Subcutaneous preadipocyte (primary cell): ENCODE data around the gene DDX41. TPM values are rescaled to one million over a fixed set of nuclear protein-coding genes. Genes with fewer than 3 reads are reported as not detected.

Experiments
- total RNA-seq: library from RNA; depleted of rRNA; stranded (reverse); fragments of >200 nt; gene quantifications from 2 replicates; pipeline ENCODE4 v1.2.3, GENCODE V29; 2012

DDX41 gene
- 55.5 and 90.4 TPM in 2 replicates for total RNA-seq

DNA sequence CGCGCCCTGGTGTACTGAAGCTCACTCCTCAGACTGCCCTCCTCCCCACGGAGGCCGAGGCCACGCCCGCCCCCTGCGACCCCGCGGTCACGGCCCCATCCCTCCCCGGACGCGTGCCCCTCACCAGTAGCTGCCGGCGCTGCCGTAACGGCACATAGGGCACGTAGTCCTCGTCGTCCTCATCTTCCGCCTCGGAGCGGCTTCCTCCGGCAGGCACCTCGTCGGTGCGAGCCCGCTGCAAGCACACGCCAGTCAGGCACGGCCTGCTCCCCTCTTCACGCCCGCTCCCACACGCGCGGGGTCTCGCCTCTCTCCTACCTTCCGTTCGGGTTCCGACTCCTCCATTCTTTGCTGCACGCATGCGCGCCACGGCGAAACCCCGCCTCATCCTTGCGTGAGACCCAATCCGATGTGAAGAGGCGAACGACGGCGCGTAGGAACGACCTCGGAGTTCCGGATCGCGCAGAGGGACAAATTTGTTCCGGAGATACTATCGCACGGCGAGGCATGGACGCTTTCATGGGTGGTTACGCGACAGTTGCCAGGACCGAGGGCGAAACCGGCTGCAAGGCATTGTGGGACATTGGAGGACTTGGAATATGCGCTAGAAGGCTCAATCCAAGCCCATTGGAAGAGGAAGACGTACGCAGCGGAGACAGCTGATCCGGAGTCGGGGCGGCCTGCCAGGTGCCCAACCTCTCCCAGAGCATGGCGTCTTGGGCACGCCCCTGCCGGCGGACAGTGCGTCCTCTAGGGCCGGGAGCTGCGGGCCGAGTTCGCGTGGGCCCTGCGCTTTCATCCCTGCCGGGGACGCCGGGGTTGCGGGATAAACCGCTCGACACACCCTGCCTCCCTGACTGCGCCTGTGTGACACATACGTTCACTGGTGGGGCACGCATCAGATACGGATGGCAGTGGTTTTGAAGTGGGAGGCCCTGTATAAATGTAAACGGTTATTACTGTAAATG lies at the start of gene DDX41:
TSS of gene DDX41 (minus strand) at position 361 of the 968 bp plus-strand sequence. CDS start at position 345, 16 bp downstream.

DNA sequence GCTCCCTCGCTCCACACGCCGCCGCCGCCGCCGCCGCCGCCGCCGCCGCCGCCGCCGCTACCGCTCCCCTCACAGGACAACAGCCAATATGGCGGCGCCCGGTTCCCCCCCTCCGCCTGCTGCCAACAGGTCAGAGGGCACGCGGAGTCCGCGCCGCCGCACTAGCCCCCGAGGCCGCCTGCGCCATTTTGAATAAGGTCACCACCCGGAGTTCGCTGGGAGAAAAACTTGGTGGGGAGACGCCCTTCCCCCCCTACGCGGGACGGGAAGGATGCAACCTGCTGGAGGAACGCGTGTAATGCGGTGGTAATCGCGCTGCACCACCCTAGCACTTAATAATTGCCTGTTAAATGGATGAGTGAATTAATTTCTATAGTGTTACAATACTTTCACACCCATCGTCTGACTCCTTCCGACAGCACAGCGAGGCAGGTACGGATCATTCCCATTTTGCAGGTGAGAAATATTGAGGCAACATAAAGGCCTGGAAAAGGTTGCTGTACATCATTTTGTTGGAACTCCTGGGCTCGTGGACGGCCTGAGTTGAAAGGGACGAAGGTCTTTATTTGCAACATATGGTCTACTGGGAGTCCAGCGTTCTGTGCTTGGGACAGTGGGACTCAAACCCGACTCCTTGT lies 37.8 kb upstream of the DDX41 start, which contains the start of gene FAM193B:
TSS of gene FAM193B (minus strand) at position 90 of the 638 bp plus-strand sequence. CDS start 105 bp downstream, outside the sequence.

DNA sequence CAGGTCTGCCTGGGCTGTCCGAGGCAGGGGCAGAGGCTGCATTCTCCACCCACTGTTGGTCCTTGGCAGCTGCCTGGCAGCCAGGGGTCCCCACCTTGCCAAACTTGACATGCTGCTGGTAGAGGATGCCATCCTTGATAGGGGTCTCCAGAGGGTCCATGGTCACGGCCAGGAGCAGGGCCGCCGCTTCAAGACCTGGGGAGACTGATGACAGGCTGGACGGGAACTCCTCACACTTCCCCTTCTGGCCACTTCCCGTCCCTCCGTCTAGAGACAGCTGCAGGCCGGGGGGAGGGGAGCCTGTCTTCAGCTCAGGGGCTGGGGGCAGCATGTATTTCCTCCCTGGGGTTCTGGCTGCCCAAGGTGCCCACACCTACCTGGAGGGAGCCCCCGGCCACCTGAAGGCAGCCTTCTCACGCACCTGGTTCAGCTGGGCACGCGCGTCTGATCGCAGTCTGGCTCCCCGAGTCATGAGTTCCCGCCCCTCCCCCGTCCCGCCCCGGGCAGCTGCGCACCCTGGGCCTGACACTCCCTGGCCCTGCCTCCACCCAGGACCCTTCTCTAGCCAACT lies 7.3 kb downstream of the DDX41 start, which contains the start of gene DOK3:
TSS of gene DOK3 (minus strand) at position 446 of the 571 bp plus-strand sequence. CDS start at position 160, 286 bp downstream.

DNA sequence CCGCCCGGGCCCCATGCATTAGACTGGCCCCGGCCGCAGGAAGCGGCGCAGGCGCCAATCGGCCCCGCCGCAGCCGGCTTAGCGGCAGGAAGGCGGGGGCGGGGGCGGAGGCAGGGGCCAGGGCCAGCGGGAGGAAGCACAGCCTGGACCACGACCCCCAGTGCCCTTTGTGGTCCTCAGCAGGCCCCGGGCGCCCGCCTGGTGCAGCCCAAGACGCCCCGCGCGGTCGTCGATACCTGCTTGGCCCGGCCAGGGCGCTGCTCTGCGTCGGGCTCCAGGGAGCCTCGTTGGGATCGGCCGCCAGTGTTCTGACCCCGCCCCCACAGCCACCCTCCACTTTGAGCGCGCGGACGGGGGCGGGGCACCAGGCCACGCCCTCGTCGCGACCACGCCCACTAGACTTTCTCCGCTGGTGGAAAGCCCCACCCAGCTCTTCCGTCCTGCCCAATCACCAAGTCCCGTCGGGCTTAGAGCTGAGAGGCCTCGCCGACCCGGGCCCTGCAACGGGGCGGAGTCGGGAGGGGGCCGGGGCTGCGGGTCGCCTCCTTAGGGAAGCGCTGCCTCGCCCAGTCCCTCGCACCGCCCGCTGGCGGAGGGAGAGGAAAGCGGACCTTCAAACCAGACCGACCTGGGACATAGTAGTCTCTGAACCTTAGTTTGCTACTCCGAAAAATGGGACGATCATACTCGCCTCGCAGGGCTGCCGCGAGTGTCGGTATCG lies 19.3 kb downstream of the DDX41 start, which contains the start of gene PDLIM7:
TSS of gene PDLIM7 (minus strand) at position 313 of the 721 bp plus-strand sequence. CDS start 1,092 bp downstream, outside the sequence.

DNA sequence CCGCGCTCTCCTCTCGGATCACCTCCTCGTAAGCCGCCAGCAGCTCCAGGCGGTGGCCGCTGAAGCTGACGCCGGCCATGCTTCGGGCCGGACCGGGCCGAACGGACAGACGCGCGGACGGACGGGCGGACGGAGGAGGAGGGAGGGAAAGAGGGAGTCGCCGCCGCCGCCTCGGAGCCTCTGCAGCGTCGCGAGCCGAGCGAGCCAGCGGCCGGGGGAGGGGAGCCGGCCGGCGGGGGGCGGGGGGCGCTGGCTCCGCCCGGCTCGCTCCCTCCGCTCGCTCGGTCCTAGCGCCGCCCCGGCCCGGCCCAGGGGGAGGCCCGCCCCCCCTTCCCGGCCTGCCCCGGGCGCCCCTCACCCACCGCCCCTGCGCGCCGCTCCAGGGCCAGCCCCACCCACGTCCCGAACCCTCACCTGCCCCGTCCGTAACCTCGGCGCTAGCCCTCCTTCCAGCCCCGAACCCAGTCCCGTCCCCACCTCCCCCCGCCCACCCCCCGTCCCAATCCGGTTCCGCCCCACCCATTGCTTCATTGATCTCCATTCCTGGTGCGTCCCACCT lies 43.2 kb downstream of the DDX41 start, which contains the start of gene DBN1:
TSS of gene DBN1 (minus strand) at position 192 of the 559 bp plus-strand sequence. CDS start at position 79, 113 bp downstream.

Other genes with a start within 250 kb of the DDX41 start
- gene RAB24, start 213.2 kb downstream of the DDX41 start, total RNA-seq: 9.9 and 11.9 TPM in 2 replicates
- gene PRELID1, start 213.2 kb downstream of the DDX41 start, total RNA-seq: 115 and 123 TPM in 2 replicates
- gene MXD3, start 205.1 kb downstream of the DDX41 start, total RNA-seq: 8.8 and 15.4 TPM in 2 replicates
- gene LMAN2, start 165.3 kb downstream of the DDX41 start, total RNA-seq: 263 and 352 TPM in 2 replicates
- 2.5 and 4.4 TPM in 2 replicates for gene RGS14, start 159.0 kb downstream of the DDX41 start, total RNA-seq
- gene SLC34A1, start 132.5 kb downstream of the DDX41 start, total RNA-seq: not detected in 2 replicates
- 1.1 TPM in 1 of 2 replicates, not detected in the other for gene PFN3, start 116.3 kb downstream of the DDX41 start, total RNA-seq
- 0.37 and 0.39 TPM in 2 replicates for gene F12, start 107.4 kb downstream of the DDX41 start, total RNA-seq
- gene GRK6, start 90.3 kb downstream of the DDX41 start, total RNA-seq: 19.5 and 33.2 TPM in 2 replicates
- 26.1 and 33.8 TPM in 2 replicates for gene PRR7, start 70.1 kb downstream of the DDX41 start, total RNA-seq
- gene DBN1, start 43.3 kb downstream of the DDX41 start, total RNA-seq: 160 and 173 TPM in 2 replicates
- 63.9 and 69.4 TPM in 2 replicates for gene PDLIM7, start 19.4 kb downstream of the DDX41 start, total RNA-seq
- 1.1 and 1.4 TPM in 2 replicates for gene DOK3, start 7.1 kb downstream of the DDX41 start, total RNA-seq
- gene FAM193B, start 37.6 kb upstream of the DDX41 start, total RNA-seq: 29.4 and 30.7 TPM in 2 replicates
- gene TMED9, start 75.2 kb upstream of the DDX41 start, total RNA-seq: 59.2 and 66.5 TPM in 2 replicates
- gene B4GALT7, start 83.2 kb upstream of the DDX41 start, total RNA-seq: 23.1 and 26.6 TPM in 2 replicates